HUDEP-2 (cell line): ENCODE measurements around the gene HIPK2.

Experiments used
- DNase-seq, 76 experiments: peaks; one replicate each; lab custom pipeline; 2025; ENCODE audit not compliant: unreplicated experiment in 76 of 76; lab: John Stamatoyannopoulos, UW

Gene HIPK2

GRCh38 chr7:139753081-139753692, 24.6 kb downstream of the HIPK2 start:
- no peak for DNase-seq

- DNase-seq, result no peak
These were observed 25.2 kb downstream of the HIPK2 start for GRCh38 chr7:139752604-139753003.

GRCh38 chr7:139752148-139752547, 25.6 kb downstream of the HIPK2 start:
- DNase-seq, result no peak

GRCh38 chr7:139750459-139751095, 27.2 kb downstream of the HIPK2 start:
- no peak for DNase-seq

DNA sequence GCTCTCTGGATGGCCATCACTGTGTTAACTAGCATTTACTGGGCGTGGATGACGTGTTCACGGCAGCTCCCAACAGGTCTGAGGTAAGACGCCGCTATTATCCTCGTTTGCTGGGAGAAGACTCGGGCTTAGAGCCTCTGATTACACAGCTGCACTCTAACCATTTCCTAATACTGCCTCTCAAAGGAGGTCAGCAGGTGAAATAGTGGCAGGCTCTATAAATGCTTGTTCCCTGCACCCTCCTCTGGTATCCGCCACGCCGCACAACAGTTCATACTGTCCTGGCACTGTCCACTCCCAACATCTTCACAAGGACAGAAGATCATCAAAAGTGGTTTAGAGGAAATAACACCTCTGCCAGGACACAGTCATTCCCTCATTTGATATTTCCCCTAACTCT, 28.3 kb downstream of the HIPK2 start:
- DNase-seq, result no peak

GRCh38 chr7:139748941-139749340, 28.9 kb downstream of the HIPK2 start:
- no peak for DNase-seq

DNA sequence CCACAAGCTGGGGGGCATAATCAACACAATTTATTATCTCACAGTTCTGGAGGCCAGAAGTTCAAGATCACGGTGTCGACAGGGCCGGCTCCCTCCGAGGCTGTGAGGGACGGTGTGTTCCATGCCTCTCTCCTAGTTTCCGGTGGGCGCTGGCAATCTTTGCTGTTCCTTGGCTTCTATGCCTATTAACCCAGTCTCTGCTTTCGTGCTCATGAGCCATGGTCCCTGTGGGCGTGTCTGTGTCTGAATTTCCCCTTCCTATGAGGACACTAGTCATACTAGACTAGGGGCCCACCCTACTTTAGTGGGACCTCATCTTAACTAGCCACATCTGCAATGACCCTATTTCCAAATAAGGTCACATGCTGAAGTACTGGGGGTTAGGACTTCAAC, 29.4 kb downstream of the HIPK2 start:
- DNase-seq, result no peak

DNA sequence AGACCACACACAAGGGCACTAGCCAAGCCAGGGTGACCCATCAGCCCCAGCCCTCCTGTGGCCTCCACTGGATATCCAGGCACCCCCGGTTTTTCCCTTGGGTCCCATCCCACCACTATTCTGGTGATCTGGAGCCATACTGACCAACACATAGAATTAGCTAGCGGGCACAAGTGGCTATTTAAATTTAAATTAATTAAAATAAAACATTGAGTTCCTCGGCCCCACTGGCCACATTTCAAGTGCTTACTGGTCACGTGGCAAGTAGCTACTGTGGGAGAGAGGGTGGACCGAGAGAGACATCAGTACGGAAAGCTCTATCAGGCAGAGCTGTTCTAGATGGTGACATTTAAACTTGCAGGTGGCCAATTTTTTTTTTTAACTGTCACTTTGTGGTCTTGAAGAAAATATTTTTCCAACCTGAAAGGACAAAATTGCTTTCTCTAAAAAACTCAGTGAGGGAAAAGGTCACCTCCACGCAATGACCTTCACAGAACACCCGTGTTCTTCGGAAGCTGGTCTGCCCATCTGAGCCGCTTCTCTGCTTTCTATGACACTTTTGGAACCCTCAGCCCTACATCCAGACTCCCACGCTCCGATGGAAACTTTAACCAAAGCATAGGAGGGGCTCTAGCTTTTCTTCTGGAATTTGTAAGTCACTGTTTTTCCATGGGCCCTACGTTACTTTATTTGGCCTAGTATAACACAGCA, 30.0 kb downstream of the HIPK2 start:
- no peak for DNase-seq

DNA sequence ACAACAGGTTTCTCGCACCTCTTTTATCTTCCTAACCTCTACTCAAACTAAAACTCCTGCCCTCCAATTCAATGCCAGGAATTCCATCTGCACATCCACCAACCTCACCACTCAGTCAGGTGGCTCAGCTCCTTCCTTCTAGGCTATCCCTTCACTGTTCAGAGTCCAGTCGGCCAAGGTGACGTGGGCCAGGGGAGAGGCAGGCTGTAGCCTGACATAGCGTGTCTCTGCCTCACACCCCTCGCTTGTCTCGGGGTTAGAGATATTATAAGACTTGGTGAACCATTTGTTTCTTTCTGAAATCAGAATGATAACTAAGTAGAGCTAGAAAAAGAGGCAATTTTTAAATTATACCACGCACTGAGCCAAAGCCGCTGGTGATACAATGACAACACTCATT, 31.1 kb downstream of the HIPK2 start:
- no peak for DNase-seq

GRCh38 chr7:139745678-139746143, 32.1 kb downstream of the HIPK2 start:
- no peak for DNase-seq

- no peak for DNase-seq
These were observed 32.8 kb downstream of the HIPK2 start for GRCh38 chr7:139744768-139745677.

DNA sequence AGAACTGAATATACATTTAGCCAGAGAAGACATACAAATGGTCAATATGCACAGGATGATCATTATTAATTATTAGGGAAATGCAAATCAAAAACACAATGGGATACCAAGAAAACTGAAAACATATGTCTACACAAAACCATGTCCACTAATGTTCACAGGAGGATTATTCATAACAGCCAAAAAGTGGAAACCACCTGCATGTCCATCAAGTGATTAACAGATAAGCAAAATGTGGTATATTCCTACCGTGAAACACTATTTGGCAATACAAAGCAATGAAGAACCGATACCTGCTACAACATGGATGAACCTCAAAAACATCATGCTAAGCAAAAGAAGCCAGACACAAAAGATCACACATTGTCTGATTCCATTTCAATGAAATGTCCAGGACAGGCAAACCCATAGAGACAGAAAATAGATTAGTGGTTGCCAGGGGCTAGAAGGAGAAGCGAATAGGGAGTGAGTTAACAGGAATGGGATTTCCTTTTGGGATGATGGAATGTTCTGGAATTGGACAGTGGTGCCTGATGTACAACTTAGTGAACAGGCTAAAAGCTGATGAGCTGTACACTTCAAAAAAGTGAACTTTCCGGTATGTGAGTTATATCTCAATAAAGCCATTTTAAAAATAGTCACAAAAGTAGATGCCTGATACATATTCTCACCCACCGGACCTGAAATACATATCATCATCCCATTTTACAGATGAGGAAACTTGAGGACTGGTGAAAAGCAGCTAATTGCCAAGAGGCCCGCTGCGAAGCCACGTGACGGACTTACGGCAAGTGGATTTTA, 33.6 kb downstream of the HIPK2 start:
- DNase-seq, result no peak

DNA sequence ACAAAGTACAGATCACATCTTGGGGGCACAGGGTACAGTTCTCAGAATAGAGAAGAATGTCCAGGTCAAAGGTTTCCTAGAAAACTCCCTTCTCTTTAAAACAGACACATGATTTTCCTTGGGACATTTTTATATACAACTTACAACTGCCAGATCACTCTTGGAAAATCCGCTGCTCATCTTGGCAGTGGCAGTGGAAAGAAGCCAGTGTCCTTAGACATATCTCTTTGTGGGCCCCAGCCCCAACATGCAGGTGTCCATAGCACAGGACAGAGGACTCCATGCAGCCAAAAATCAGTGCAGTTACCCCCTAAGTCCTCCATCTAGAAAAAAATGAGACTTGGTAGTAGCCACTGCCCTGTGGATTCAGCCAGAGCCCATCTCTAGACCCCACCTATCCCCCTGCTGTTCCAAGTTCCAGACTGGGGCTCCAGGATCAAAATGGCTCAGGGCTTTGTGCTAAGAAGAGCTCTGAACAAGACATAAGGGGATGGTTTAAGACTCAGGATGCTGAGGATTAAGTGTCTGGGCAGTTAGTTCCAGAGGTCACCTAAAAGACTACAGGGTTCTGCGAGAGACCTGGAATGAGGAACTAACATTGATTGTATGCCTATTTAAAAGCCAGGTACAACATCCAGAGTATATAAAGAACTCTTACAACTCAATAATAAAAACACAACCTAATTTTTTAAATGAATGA, 34.4 kb downstream of the HIPK2 start:
- DNase-seq, result no peak

DNA sequence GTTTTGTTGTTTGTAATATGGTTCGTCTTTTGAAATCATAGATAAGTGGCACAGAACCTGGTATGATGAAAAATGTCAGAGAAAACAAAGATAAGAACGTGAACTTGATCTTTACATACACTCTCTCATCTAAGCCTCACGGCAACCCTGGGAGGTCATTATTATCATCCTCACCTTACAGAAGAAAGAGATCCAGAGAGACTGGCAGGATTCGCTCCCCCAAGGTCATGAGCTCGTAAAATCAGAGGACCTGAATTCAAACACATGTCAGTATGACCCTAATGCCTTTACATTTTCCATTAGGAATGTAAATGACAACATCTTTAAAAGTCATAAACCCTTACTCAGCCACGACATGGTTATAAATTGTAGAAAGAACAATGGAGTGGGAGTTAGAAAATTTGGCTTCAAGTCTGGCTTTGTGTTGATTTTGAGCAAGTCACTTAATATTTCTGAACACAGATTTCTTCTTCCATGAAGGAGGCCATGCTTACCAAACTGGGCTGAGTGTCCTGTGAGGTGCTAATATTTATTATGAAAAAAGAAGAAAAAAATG, 35.9 kb downstream of the HIPK2 start:
- DNase-seq, result no peak

- no peak for DNase-seq
These were observed 36.6 kb downstream of the HIPK2 start for GRCh38 chr7:139741239-139741638.

GRCh38 chr7:139739863-139740597, 37.8 kb downstream of the HIPK2 start:
- no peak for DNase-seq

GRCh38 chr7:139738772-139739171, 39.0 kb downstream of the HIPK2 start:
- DNase-seq, result no peak

GRCh38 chr7:139738101-139738489, 39.7 kb downstream of the HIPK2 start:
- DNase-seq, result no peak
